Endodermal cell (in vitro differentiated cells): ENCODE results near the gene CHSY1. TPM values are rescaled to one million over a fixed set of nuclear protein-coding genes. Genes with fewer than 3 reads are reported as not detected.

Experiments used
- DNase-seq: peaks from one replicate; pipeline ENCODE4 v3.0.0-alpha.2; 2017
- H3K27ac ChIP-seq: 2 replicates; pipeline ENCODE4 v1.5.1; 2013; ENCODE audit warnings: mild to moderate bottlenecking, low read depth, low read length, moderate library complexity
- H3K27me3 ChIP-seq: 2 replicates; pipeline ENCODE4 v1.6.1; 2013; ENCODE audit warnings: mild to moderate bottlenecking, low read length, moderate library complexity; ENCODE audit not compliant: insufficient read depth, control insufficient read depth, poor library complexity, severe bottlenecking
- H3K36me3 ChIP-seq: 2 replicates; pipeline ENCODE4 v1.7.0; 2013; ENCODE audit warnings: mild to moderate bottlenecking, low read length, moderate library complexity; ENCODE audit not compliant: control insufficient read depth, insufficient read depth
- H3K4me1 ChIP-seq: one replicate; pipeline ENCODE4 v1.7.0; 2013; ENCODE audit warnings: low read length; ENCODE audit not compliant: control insufficient read depth, insufficient read depth
- H3K4me3 ChIP-seq: 2 replicates; pipeline ENCODE4 v1.5.1; 2013; ENCODE audit warnings: mild to moderate bottlenecking, low read length, moderate library complexity
- H3K9ac ChIP-seq: 2 replicates; pipeline ENCODE4 v1.6.1; 2013; ENCODE audit warnings: mild to moderate bottlenecking, low read length, moderate library complexity; ENCODE audit not compliant: poor library complexity, severe bottlenecking; ENCODE audit errors: extremely low read depth
- H3K9me3 ChIP-seq: 2 replicates; pipeline ENCODE4 v1.6.1; 2013; ENCODE audit warnings: mild to moderate bottlenecking, low read length, moderate library complexity; ENCODE audit not compliant: control insufficient read depth
- H3K27ac Mint-ChIP-seq: 2 replicates; pipeline ENCODE4 v1.8.0; 2020; ENCODE audit warnings: mixed read lengths
- H3K27me3 Mint-ChIP-seq: 2 replicates; pipeline ENCODE4 v1.8.0; 2021; ENCODE audit warnings: mild to moderate bottlenecking, mixed read lengths; ENCODE audit not compliant: insufficient read depth
- H3K36me3 Mint-ChIP-seq: 2 replicates; pipeline ENCODE4 v1.8.0; 2020; ENCODE audit warnings: low read depth, mixed read lengths
- H3K4me1 Mint-ChIP-seq: 2 replicates; pipeline ENCODE4 v1.8.0; 2020; ENCODE audit warnings: mixed read lengths
- H3K4me3 Mint-ChIP-seq: 2 replicates; pipeline ENCODE4 v1.8.0; 2020; ENCODE audit warnings: mild to moderate bottlenecking, moderate library complexity, mixed read lengths
- H3K9me3 Mint-ChIP-seq: 2 replicates; pipeline ENCODE4 v1.8.0; 2020; ENCODE audit warnings: mild to moderate bottlenecking, mixed read lengths
- whole genome bisulfite sequencing, 2 experiments: methylation state at CpG; one replicate each; pipeline versions ENCODE4 v1.1.5 to v1.1.7; 2013; ENCODE audit warnings: missing lambda C conversion rate in 2 of 2, mixed read lengths in 1 of 2; ENCODE audit not compliant: insufficient coverage in 1 of 2, insufficient read length in 1 of 2; 5-methylcytosine and 5-hydroxymethylcytosine counted together
- total RNA-seq, 2 donors: library from RNA; stranded (reverse); fragmentation: NEBNext Ultra II Directional in 1 of 2; extraction: Animal tissue kit (Norgen Biotek cat#: 25700) in 1 of 2; gene quantifications; 2 replicates in 1 of 2; 3 replicates in 1 of 2; pipeline ENCODE4 v1.2.1, GENCODE V29; 2021
- TF ChIP-seq, protein P1 (sequence below): fragments of 200-600 bp; sonication (generic); conservative IDR thresholded peaks from 2 replicates; pipeline ENCODE4 v1.5.0; 2021; ENCODE audit warnings: antibody characterized with exemption, mild to moderate bottlenecking

Gene CHSY1
- total RNA-seq, 2 donors from 2014 or later = 33.3 to 39.9 TPM

DNA sequence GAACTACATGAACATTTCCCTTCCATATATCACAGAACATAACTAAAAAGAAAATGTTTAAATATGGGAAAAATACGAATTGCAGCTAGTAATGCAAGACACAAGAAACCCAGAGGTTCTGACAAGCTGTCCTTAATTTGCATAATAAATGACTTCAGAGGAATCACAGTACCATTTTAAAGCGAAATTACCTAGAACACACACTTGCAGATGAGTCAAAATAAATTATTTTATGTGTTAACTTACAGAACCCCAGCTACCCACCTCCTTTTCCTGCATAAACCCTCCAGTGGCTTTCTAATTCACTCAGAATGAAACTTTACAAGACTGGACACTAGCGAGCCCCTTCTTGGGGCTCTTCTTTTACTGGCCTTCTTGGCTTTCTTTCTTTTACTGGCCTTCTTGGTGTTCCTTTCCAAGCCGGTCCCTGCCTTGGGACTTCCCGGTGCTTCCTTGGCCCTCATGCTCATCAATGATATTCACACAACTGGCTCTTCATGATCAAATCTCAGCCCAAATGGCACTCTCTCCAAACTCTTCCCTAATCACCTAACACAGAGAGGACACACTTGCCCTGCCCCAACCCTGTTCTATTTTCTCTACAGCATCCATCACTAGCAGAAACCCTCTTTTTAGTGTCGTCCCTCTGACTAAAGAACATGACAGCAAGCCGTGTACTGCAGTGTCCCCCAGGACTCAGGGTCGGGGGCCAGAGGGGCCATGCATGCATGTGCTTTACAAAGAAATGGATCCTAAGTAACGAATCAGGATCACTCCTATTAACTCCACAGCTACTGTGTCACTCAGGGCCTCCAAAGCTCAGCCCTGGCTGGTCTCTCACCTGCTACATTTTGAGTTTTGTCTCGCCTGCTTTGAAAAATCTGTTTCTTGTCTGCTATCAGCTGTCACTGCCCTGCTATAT, 4.8 kb downstream of the CHSY1 start:
- peaks cover 2% of the 10 kb centered on the region for H3K36me3 Mint-ChIP-seq
- Histone ChIP-seq H3K36me3 (peaks cover 17% of the 10 kb centered on the region), H3K9me3 (no peaks in the 10 kb centered on the region), H3K4me1 (peaks cover 18% of the 10 kb centered on the region), H3K4me3 (no peak overlapping the region), H3K27me3 (no peaks in the 10 kb centered on the region), H3K9ac (no peak overlapping the region), H3K27ac (no peak overlapping the region)
- peaks cover 57% of the 10 kb centered on the region for H3K4me1 Mint-ChIP-seq
- TF ChIP-seq, protein P1, sequence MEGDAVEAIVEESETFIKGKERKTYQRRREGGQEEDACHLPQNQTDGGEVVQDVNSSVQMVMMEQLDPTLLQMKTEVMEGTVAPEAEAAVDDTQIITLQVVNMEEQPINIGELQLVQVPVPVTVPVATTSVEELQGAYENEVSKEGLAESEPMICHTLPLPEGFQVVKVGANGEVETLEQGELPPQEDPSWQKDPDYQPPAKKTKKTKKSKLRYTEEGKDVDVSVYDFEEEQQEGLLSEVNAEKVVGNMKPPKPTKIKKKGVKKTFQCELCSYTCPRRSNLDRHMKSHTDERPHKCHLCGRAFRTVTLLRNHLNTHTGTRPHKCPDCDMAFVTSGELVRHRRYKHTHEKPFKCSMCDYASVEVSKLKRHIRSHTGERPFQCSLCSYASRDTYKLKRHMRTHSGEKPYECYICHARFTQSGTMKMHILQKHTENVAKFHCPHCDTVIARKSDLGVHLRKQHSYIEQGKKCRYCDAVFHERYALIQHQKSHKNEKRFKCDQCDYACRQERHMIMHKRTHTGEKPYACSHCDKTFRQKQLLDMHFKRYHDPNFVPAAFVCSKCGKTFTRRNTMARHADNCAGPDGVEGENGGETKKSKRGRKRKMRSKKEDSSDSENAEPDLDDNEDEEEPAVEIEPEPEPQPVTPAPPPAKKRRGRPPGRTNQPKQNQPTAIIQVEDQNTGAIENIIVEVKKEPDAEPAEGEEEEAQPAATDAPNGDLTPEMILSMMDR = no peak
- H3K9me3 Mint-ChIP-seq = no peaks in the 10 kb centered on the region
- WGBS, 2 experiments = 89 to 94% methylated on average over 7 to 10 of the region's 10 CpGs
- peak; percentile 26 for DNase-seq
- H3K4me3 Mint-ChIP-seq = no peak overlapping the region
- H3K27ac Mint-ChIP-seq = no peak overlapping the region
- no peaks in the 10 kb centered on the region for H3K27me3 Mint-ChIP-seq

DNA sequence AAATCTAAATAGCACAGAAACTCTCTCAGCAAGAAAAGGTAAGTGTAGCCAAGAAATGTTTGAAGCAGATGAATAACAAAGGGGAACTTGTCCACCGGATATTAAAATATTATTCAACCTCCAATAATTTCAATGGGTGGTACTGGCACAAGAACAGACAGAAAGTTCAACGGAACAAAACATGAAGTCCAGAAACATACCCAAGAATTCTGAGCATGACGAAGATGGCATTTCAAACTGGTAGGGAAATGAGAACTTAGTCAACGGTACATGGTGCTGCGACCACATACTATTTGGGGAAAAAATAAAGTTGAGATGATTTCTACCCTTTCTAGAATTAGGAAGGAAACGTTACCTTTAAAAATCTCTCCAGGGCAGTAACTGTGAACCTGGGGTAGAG, 5.5 kb downstream of the CHSY1 start:
- Mint-ChIP-seq H3K4me1 (peaks cover 62% of the 10 kb centered on the region), H3K27me3 (no peaks in the 10 kb centered on the region), H3K27ac (no peak overlapping the region), H3K4me3 (no peak overlapping the region), H3K36me3 (peaks cover 2% of the 10 kb centered on the region), H3K9me3 (no peaks in the 10 kb centered on the region)
- H3K9ac ChIP-seq = no peak overlapping the region
- 89 to 97% methylated on average over 4 to 6 of the region's 6 CpGs for WGBS, 2 experiments
- no peak overlapping the region for H3K4me3 ChIP-seq
- H3K36me3 ChIP-seq = peaks cover 17% of the 10 kb centered on the region
- H3K27me3 ChIP-seq = no peaks in the 10 kb centered on the region
- no peak for DNase-seq
- H3K27ac ChIP-seq = no peak overlapping the region
- H3K9me3 ChIP-seq = no peaks in the 10 kb centered on the region
- peaks cover 18% of the 10 kb centered on the region for H3K4me1 ChIP-seq
- TF ChIP-seq, protein P1 = no peak

DNA sequence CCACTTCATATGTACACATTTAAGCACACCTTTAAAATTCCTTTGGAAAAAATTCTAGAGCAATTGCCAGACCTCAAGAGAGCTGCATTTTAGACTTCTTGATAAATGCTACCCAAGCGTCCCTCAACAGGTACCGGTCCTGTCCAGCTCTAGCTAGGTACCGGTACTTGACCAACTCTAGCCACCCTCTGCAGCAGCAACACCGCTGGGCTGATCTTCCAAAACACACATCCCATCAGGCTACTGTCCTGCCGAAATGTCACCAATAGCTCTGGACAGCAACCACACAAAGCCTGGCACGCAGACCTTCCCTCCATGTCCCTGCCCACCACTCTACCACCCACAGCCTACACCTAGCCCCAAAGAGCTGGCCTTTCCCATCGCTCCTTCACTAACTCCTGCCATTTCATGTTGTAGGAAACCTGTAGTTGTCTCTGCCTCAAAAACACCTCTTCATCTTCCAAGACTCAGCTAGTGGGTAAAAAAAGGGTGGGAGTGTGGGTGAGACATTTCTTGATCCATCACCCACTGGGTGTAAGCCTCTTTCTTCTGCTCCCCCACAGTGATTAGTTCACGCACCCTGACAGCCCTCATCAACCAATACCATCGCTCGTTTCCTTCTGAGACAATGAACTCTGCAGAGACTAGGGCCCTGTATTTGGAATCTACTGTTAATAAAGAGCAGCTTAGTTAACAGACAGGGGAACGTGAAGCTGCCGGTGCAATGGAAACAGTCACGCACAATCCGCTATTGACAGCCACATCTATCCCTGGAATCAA, 6.8 kb downstream of the CHSY1 start:
- Histone ChIP-seq H3K4me1 (peaks cover 18% of the 10 kb centered on the region), H3K27me3 (no peaks in the 10 kb centered on the region), H3K9me3 (no peaks in the 10 kb centered on the region), H3K36me3 (peaks cover 17% of the 10 kb centered on the region), H3K27ac (no peak overlapping the region), H3K4me3 (no peak overlapping the region), H3K9ac (no peak overlapping the region)
- TF ChIP-seq, protein P1 = no peak
- H3K4me1 Mint-ChIP-seq = peaks cover 60% of the 10 kb centered on the region
- peak; percentile 31 for DNase-seq
- no peak overlapping the region for H3K27ac Mint-ChIP-seq
- H3K9me3 Mint-ChIP-seq = no peaks in the 10 kb centered on the region
- H3K4me3 Mint-ChIP-seq = no peak overlapping the region
- peaks cover 2% of the 10 kb centered on the region for H3K36me3 Mint-ChIP-seq
- WGBS, 2 experiments = 96 to 97% methylated on average over 9 to 14 of the region's 14 CpGs
- no peaks in the 10 kb centered on the region for H3K27me3 Mint-ChIP-seq
